Mesendoderm (in vitro differentiated cells): ENCODE measurements around the gene SMCHD1.

Source experiments
- DNase-seq: peaks from one replicate; pipeline ENCODE4 v3.0.0; 2013
- H2AK5ac ChIP-seq: 2 replicates; pipeline ENCODE4 v1.6.1; 2013; ENCODE audit warnings: low read length, inconsistent platforms
- H2BK120ac ChIP-seq: 2 replicates; pipeline ENCODE4 v1.6.1; 2013; ENCODE audit warnings: low read depth, mild to moderate bottlenecking, low read length, moderate library complexity, mixed read lengths
- H2BK15ac ChIP-seq: replicated peaks from 2 replicates; pipeline ENCODE4 v1.6.1; 2013; ENCODE audit warnings: low read depth, mild to moderate bottlenecking, moderate library complexity
- H2BK5ac ChIP-seq: 2 replicates; pipeline ENCODE4 v1.6.1; 2013; ENCODE audit warnings: low read length, inconsistent platforms
- H3K18ac ChIP-seq: 2 replicates; pipeline ENCODE4 v1.6.1; 2013; ENCODE audit warnings: mild to moderate bottlenecking, low read length, mixed read lengths
- H3K23ac ChIP-seq: one replicate; pipeline ENCODE4 v1.6.1; 2013; ENCODE audit warnings: low read length
- H3K27ac ChIP-seq: 2 replicates; pipeline ENCODE4 v1.5.1; 2013; ENCODE audit warnings: low read depth, mild to moderate bottlenecking, inconsistent platforms, low read length, moderate library complexity
- H3K27me3 ChIP-seq: 2 replicates; pipeline ENCODE4 v1.6.1; 2013; ENCODE audit warnings: low read length, control low read depth, mild to moderate bottlenecking, inconsistent platforms; ENCODE audit not compliant: insufficient read depth, poor library complexity
- H3K36me3 ChIP-seq: 2 replicates; pipeline ENCODE4 v1.6.1; 2013; ENCODE audit warnings: low read length, inconsistent platforms; ENCODE audit not compliant: control insufficient read depth, insufficient read depth
- H3K4ac ChIP-seq: one replicate; pipeline ENCODE4 v1.6.1; 2013; ENCODE audit warnings: low read depth, mild to moderate bottlenecking, low read length, moderate library complexity
- H3K4me1 ChIP-seq: 2 replicates; pipeline ENCODE4 v1.6.1; 2013; ENCODE audit warnings: low read depth, low read length, inconsistent platforms; ENCODE audit not compliant: control insufficient read depth
- H3K4me2 ChIP-seq: 2 replicates; pipeline ENCODE4 v1.6.1; 2013; ENCODE audit warnings: low read length
- H3K4me3 ChIP-seq: 2 replicates; pipeline ENCODE4 v1.5.1; 2013; ENCODE audit warnings: mild to moderate bottlenecking, low read length
- H3K56ac ChIP-seq: one replicate; pipeline ENCODE4 v1.6.1; 2013; ENCODE audit warnings: low read length
- H3K79me1 ChIP-seq: 2 replicates; pipeline ENCODE4 v1.6.1; 2013; ENCODE audit warnings: low read length, inconsistent platforms
- H3K79me2 ChIP-seq: 2 replicates; pipeline ENCODE4 v1.6.1; 2013; ENCODE audit warnings: mild to moderate bottlenecking, low read length; ENCODE audit not compliant: control insufficient read depth, insufficient read depth
- H3K9ac ChIP-seq: 2 replicates; pipeline ENCODE4 v1.6.1; 2013; ENCODE audit warnings: low read length, inconsistent platforms
- H4K5ac ChIP-seq: one replicate; pipeline ENCODE4 v1.6.1; 2013; ENCODE audit warnings: low read length
- H4K8ac ChIP-seq: one replicate; pipeline ENCODE4 v1.6.1; 2013; ENCODE audit warnings: low read depth, mild to moderate bottlenecking, control low read depth, low read length, moderate library complexity
- WGBS: extraction: QIAGEN DNeasy Blood & Tissue Kit; methylation state at CpG from one replicate; pipeline ENCODE4 v1.1.7; 2013; ENCODE audit warnings: low lambda C conversion rate, missing lambda C conversion rate; ENCODE audit not compliant: insufficient coverage; ENCODE audit errors: extremely low coverage; 5-methylcytosine and 5-hydroxymethylcytosine counted together

The SMCHD1 gene

GRCh38 chr18:2617401-2617998 is 38.0 kb upstream of the SMCHD1 start:
- H2AK5ac ChIP-seq = no peak overlapping the region
- no peaks in the 10 kb centered on the region for H3K27me3 ChIP-seq
- peaks cover 6% of the 10 kb centered on the region for H3K36me3 ChIP-seq
- no peak overlapping the region for H3K9ac ChIP-seq
- WGBS = no CpG with 5 or more reads among the region's 4 CpGs
- H3K4me1 ChIP-seq = no peaks in the 10 kb centered on the region
- no peak overlapping the region for H3K18ac ChIP-seq
- no peak overlapping the region for H3K4ac ChIP-seq
- DNase-seq = no peak
- H3K27ac ChIP-seq = no peak overlapping the region
- H3K4me2 ChIP-seq = no peak overlapping the region
- no peak overlapping the region for H3K23ac ChIP-seq
- H3K79me1 ChIP-seq = no peaks in the 10 kb centered on the region
- no peak overlapping the region for H2BK5ac ChIP-seq
- no peaks in the 10 kb centered on the region for H3K79me2 ChIP-seq
- no peak overlapping the region for H3K56ac ChIP-seq
- H2BK120ac ChIP-seq = no peak overlapping the region
- H4K5ac ChIP-seq = no peak overlapping the region
- H3K4me3 ChIP-seq = no peak overlapping the region
- H2BK15ac ChIP-seq = no peak overlapping the region
- H4K8ac ChIP-seq = no peak overlapping the region

- Histone ChIP-seq H3K4me2 (no peak overlapping the region), H2AK5ac (no peak overlapping the region), H4K5ac (no peak overlapping the region), H3K27ac (no peak overlapping the region), H3K36me3 (peaks cover 6% of the 10 kb centered on the region), H3K23ac (no peak overlapping the region), H3K4me3 (no peak overlapping the region), H2BK15ac (no peak overlapping the region), H3K9ac (no peak overlapping the region), H3K4ac (no peak overlapping the region), H4K8ac (no peak overlapping the region), H3K27me3 (no peaks in the 10 kb centered on the region), H3K56ac (no peak overlapping the region), H2BK120ac (no peak overlapping the region), H3K4me1 (no peaks in the 10 kb centered on the region), H3K79me2 (no peaks in the 10 kb centered on the region), H2BK5ac (no peak overlapping the region), H3K18ac (no peak overlapping the region), H3K79me1 (no peaks in the 10 kb centered on the region)
- no CpG with 5 or more reads among the region's 4 CpGs for WGBS
- DNase-seq = no peak
These were observed 37.5 kb upstream of the SMCHD1 start for GRCh38 chr18:2618009-2618408.

DNA sequence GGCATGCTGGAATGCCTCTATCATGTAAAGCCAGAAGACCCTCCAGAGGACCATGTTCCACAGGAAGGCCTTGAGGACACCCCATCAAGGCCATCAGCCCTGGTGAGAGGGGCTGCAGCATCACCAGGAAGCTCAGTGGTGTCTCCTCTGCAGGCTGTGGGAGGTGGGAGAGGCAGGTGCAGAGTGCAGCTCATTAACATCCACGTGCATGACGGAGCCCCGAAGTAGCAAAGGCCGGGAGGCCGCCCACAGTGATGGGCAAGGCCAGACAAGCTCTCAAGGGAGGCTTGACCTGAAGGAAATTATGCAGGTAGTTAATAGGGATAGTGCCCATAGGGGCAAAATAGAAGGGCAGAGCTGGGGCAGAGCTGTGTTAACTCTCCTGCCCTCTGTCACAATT is 30.3 kb upstream of the SMCHD1 start:
- Histone ChIP-seq H3K4me2 (no peak overlapping the region), H3K79me1 (no peaks in the 10 kb centered on the region), H3K9ac (no peak overlapping the region), H3K4ac (no peak overlapping the region), H2BK120ac (no peak overlapping the region), H3K27ac (no peak overlapping the region), H2BK15ac (no peak overlapping the region), H3K36me3 (no peaks in the 10 kb centered on the region), H4K5ac (no peak overlapping the region), H3K79me2 (no peaks in the 10 kb centered on the region), H3K56ac (no peak overlapping the region), H4K8ac (no peak overlapping the region), H2BK5ac (no peak overlapping the region), H3K4me1 (no peaks in the 10 kb centered on the region), H2AK5ac (no peak overlapping the region), H3K23ac (no peak overlapping the region), H3K18ac (no peak overlapping the region), H3K27me3 (no peaks in the 10 kb centered on the region), H3K4me3 (no peak overlapping the region)
- WGBS = no CpG with 5 or more reads among the region's 5 CpGs
- DNase-seq = no peak

DNA sequence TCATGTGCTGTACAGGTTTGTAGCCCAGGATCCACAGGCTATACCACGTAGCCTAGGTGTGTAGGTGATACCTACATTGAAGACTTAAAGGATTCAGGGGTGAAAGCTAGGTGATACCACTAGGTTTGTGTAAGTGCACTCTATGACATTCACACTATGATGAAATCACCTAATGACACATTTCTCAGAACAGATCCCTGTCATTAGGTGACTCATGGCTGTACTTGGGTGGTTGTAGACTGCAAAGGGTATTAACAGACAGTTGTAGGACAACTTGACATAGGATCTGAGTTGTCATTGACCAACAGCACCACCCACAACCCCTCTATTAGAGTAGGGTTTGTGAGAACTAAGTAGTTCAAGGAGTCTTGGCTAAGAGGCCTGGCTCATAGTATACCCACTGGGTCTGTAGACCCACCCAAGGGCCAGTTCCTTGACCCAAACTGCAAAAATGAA is 27.7 kb upstream of the SMCHD1 start:
- Histone ChIP-seq H3K27ac (no peak overlapping the region), H3K4me2 (no peak overlapping the region), H2BK15ac (no peak overlapping the region), H3K23ac (no peak overlapping the region), H2BK5ac (no peak overlapping the region), H3K4me1 (no peaks in the 10 kb centered on the region), H3K9ac (no peak overlapping the region), H3K18ac (no peak overlapping the region), H4K8ac (no peak overlapping the region), H3K56ac (no peak overlapping the region), H3K4me3 (no peak overlapping the region), H3K4ac (no peak overlapping the region), H3K36me3 (no peaks in the 10 kb centered on the region), H2AK5ac (no peak overlapping the region), H3K27me3 (no peaks in the 10 kb centered on the region), H2BK120ac (no peak overlapping the region), H3K79me2 (no peaks in the 10 kb centered on the region), H3K79me1 (no peaks in the 10 kb centered on the region), H4K5ac (no peak overlapping the region)
- WGBS = no CpG with 5 or more reads among the region's 1 CpG
- no peak for DNase-seq

DNA sequence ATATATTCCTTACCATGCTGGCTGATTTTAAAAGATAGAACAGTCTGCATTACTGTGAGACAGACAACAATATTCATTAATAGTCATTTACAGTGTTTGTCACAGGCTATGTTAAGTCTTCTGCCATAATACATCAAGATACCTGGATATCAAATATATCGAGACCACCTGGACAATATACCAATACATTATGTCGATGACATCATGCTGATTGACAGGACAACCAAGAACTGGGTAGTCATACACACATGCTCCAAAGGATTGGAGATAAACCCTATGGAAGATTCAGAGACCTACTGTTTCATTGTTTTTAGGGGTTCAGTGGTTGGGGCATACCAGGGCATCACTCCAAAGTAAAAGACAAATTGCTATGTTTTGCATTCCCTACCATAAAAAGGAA is 26.5 kb upstream of the SMCHD1 start:
- no peak overlapping the region for H3K18ac ChIP-seq
- no peak overlapping the region for H3K9ac ChIP-seq
- H2AK5ac ChIP-seq = no peak overlapping the region
- H3K79me2 ChIP-seq = no peaks in the 10 kb centered on the region
- H3K36me3 ChIP-seq = no peaks in the 10 kb centered on the region
- H3K4me2 ChIP-seq = no peak overlapping the region
- DNase-seq = no peak
- no peaks in the 10 kb centered on the region for H3K4me1 ChIP-seq
- no peak overlapping the region for H3K4me3 ChIP-seq
- no peak overlapping the region for H2BK5ac ChIP-seq
- no peak overlapping the region for H3K4ac ChIP-seq
- no peak overlapping the region for H4K5ac ChIP-seq
- H2BK15ac ChIP-seq = no peak overlapping the region
- H2BK120ac ChIP-seq = no peak overlapping the region
- H4K8ac ChIP-seq = no peak overlapping the region
- H3K27me3 ChIP-seq = no peaks in the 10 kb centered on the region
- H3K79me1 ChIP-seq = no peaks in the 10 kb centered on the region
- no peak overlapping the region for H3K23ac ChIP-seq
- no peak overlapping the region for H3K56ac ChIP-seq
- WGBS = no CpG with 5 or more reads among the region's 2 CpGs
- no peak overlapping the region for H3K27ac ChIP-seq

- H3K79me2 ChIP-seq = no peaks in the 10 kb centered on the region
- H3K36me3 ChIP-seq = no peaks in the 10 kb centered on the region
- no peak overlapping the region for H3K18ac ChIP-seq
- H2BK15ac ChIP-seq = no peak overlapping the region
- no peak overlapping the region for H3K4me2 ChIP-seq
- H3K79me1 ChIP-seq = no peaks in the 10 kb centered on the region
- H3K23ac ChIP-seq = no peak overlapping the region
- no peak overlapping the region for H3K4ac ChIP-seq
- H3K27me3 ChIP-seq = no peaks in the 10 kb centered on the region
- no peak overlapping the region for H3K9ac ChIP-seq
- no peak overlapping the region for H2AK5ac ChIP-seq
- WGBS = no CpG with 5 or more reads among the region's 1 CpG
- H4K8ac ChIP-seq = no peak overlapping the region
- no peak overlapping the region for H2BK5ac ChIP-seq
- no peak for DNase-seq
- no peak overlapping the region for H2BK120ac ChIP-seq
- H3K4me3 ChIP-seq = no peak overlapping the region
- H3K56ac ChIP-seq = no peak overlapping the region
- no peaks in the 10 kb centered on the region for H3K4me1 ChIP-seq
- no peak overlapping the region for H3K27ac ChIP-seq
- H4K5ac ChIP-seq = no peak overlapping the region
These were observed 19.9 kb upstream of the SMCHD1 start for GRCh38 chr18:2635586-2635985.
